ENCODE data around the gene CSK.

DNA sequence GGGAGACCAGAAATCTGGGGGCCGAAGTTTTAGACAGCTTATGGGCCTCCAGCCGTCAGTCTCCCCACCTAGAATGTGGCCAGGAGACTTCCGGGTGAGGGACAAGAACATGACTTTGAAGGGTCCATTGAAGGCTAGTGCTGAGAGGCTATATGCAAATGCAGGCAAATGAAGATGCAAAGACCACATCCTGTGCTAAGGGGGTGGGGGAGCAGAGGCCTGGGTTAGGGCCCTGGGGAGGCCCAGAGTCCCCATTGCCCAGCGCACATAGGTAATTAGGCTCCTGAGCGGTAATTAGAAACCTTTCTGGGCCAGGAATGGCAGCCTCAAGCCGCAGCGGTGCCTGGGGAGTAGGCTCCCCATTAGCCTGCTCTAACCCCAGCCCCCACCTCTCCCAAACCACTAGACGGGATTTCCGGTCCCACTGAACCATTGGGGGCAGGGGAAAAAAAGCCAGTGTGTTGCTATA is 6.8 kb downstream of the CSK start:
- TF ChIP-seq, protein P1, sequence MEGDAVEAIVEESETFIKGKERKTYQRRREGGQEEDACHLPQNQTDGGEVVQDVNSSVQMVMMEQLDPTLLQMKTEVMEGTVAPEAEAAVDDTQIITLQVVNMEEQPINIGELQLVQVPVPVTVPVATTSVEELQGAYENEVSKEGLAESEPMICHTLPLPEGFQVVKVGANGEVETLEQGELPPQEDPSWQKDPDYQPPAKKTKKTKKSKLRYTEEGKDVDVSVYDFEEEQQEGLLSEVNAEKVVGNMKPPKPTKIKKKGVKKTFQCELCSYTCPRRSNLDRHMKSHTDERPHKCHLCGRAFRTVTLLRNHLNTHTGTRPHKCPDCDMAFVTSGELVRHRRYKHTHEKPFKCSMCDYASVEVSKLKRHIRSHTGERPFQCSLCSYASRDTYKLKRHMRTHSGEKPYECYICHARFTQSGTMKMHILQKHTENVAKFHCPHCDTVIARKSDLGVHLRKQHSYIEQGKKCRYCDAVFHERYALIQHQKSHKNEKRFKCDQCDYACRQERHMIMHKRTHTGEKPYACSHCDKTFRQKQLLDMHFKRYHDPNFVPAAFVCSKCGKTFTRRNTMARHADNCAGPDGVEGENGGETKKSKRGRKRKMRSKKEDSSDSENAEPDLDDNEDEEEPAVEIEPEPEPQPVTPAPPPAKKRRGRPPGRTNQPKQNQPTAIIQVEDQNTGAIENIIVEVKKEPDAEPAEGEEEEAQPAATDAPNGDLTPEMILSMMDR (IDR thresholded peaks at IDR 0.05), result no peak
- no peak for TF ChIP-seq POLR2A (IDR thresholded peaks at IDR 0.05)
